Natural killer cell (primary cell): ENCODE measurements around the gene MRPL52. TPM values are rescaled to one million over a fixed set of nuclear protein-coding genes. Genes with fewer than 3 reads are reported as not detected.

Experiments used
- ATAC-seq, 3 donors: fragments of 150-1000 bp in 2 of 3; fragments of 200-7000 bp in 1 of 3; cut with Tn5 transposase; 1 replicate in 1 of 3; 2 replicates in 2 of 3; pipeline ENCODE4 v1.10.0; 2021; ENCODE audit warnings: mild to moderate bottlenecking in 2 of 3, moderate library complexity in 2 of 3
- DNase-seq, 2 donors: peaks; one replicate each; pipeline versions ENCODE4 v3.0.0 to v3.0.0-alpha.2; 2013 to 2021; ENCODE audit warnings: mixed read lengths in 1 of 2
- H3K27ac ChIP-seq: one replicate; pipeline ENCODE4 v1.5.1; 2013; ENCODE audit warnings: mild to moderate bottlenecking, low read length
- H3K27me3 ChIP-seq: one replicate; pipeline ENCODE4 v1.6.1; 2013; ENCODE audit warnings: low read length; ENCODE audit not compliant: control insufficient read depth, insufficient read depth
- H3K36me3 ChIP-seq: one replicate; pipeline ENCODE4 v1.6.1; 2013; ENCODE audit warnings: low read length; ENCODE audit not compliant: control insufficient read depth, insufficient read depth
- H3K4me1 ChIP-seq: one replicate; pipeline ENCODE4 v1.6.1; 2013; ENCODE audit warnings: low read length; ENCODE audit not compliant: control insufficient read depth, insufficient read depth
- H3K4me3 ChIP-seq: one replicate; pipeline ENCODE4 v1.5.1; 2013; ENCODE audit warnings: low read length
- H3K9me3 ChIP-seq: one replicate; pipeline ENCODE4 v1.6.1; 2013; ENCODE audit warnings: low read length; ENCODE audit not compliant: control insufficient read depth, insufficient read depth
- H3K27ac Mint-ChIP-seq, 2 donors: one replicate each; pipeline ENCODE4 v1.8.0; 2022; ENCODE audit warnings: mild to moderate bottlenecking in 2 of 2, mixed read lengths in 2 of 2, moderate library complexity in 1 of 2
- H3K27me3 Mint-ChIP-seq, 2 donors: one replicate each; pipeline ENCODE4 v1.8.0; 2022; ENCODE audit warnings: low read depth in 2 of 2, mixed read lengths in 2 of 2
- H3K36me3 Mint-ChIP-seq: one replicate; pipeline ENCODE4 v1.8.0; 2022; ENCODE audit warnings: mixed read lengths
- H3K4me1 Mint-ChIP-seq, 2 donors: one replicate each; pipeline ENCODE4 v1.8.0; 2022; ENCODE audit warnings: mixed read lengths in 2 of 2
- H3K4me3 Mint-ChIP-seq: one replicate; pipeline ENCODE4 v1.8.0; 2022; ENCODE audit warnings: mild to moderate bottlenecking, moderate library complexity, mixed read lengths
- H3K9me3 Mint-ChIP-seq, 2 donors: one replicate each; pipeline ENCODE4 v1.8.0; 2022; ENCODE audit warnings: mixed read lengths in 2 of 2
- WGBS: methylation state at CpG from one replicate; pipeline ENCODE4 v1.1.7; 2013; ENCODE audit warnings: missing lambda C conversion rate; ENCODE audit not compliant: insufficient coverage; 5-methylcytosine and 5-hydroxymethylcytosine counted together
- intact Hi-C: fragments of 100-400 bp; cut with micrococcal nuclease; formaldehyde crosslinking; loops from one replicate; pipeline ENCODE4 v1.14.2; 2022
- total RNA-seq, 4 donors: library from RNA; stranded (reverse); fragments of 120-200 nt in 1 of 4; gene quantifications; one replicate each; pipeline versions ENCODE4 v1.2.3 to v1.2.4, GENCODE V29; 2013 to 2022
- TF ChIP-seq, protein P1 (sequence below): fragments of 200-600 bp; IDR thresholded peaks from one replicate; pipeline ENCODE4 v1.8.0; 2022; ENCODE audit warnings: antibody characterized with exemption

MRPL52 gene
- total RNA-seq, 3 donors from 2014 or later (not counting 1 experiment from before 2014, with no cell fraction given), result 40.5 to 42.0 (median 41.6) TPM

DNA sequence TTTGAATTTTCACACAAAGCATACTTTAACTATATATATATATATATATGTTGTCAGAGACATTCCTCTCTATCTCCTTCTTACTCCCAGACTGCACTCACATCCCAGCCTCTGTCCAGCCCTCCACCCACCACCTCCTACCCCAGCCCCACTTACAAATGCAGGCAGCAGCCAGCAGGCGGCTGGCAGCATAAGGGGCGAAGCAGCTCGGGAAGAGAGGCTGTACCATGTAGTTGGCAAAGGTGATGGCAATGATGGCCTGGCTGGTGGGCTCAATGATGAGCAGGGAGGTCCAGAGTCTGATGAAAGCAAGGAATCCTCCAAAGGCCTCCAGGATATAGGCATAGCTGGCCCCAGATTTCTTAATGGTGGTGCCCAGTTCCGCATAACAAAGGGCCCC lies 16.9 kb upstream of the MRPL52 start:
- no peak for DNase-seq
- peaks cover 8% of the 10 kb centered on the region in 2 donors for H3K27me3 Mint-ChIP-seq
- WGBS, result 96% methylated on average over 4 of the region's 4 CpGs
- H3K9me3 Mint-ChIP-seq, result no peaks in the 10 kb centered on the region
- peak overlapping the region; percentile 29 for H3K27ac ChIP-seq
- no peak overlapping the region for H3K4me3 Mint-ChIP-seq
- H3K4me1 ChIP-seq, result peaks cover 15% of the 10 kb centered on the region
- H3K9me3 ChIP-seq, result no peaks in the 10 kb centered on the region
- H3K4me3 ChIP-seq, result no peak overlapping the region
- H3K36me3 Mint-ChIP-seq, result no peaks in the 10 kb centered on the region
- intact Hi-C loops, result no loop called here
- H3K27me3 ChIP-seq, result no peaks in the 10 kb centered on the region
- TF ChIP-seq, protein P1, sequence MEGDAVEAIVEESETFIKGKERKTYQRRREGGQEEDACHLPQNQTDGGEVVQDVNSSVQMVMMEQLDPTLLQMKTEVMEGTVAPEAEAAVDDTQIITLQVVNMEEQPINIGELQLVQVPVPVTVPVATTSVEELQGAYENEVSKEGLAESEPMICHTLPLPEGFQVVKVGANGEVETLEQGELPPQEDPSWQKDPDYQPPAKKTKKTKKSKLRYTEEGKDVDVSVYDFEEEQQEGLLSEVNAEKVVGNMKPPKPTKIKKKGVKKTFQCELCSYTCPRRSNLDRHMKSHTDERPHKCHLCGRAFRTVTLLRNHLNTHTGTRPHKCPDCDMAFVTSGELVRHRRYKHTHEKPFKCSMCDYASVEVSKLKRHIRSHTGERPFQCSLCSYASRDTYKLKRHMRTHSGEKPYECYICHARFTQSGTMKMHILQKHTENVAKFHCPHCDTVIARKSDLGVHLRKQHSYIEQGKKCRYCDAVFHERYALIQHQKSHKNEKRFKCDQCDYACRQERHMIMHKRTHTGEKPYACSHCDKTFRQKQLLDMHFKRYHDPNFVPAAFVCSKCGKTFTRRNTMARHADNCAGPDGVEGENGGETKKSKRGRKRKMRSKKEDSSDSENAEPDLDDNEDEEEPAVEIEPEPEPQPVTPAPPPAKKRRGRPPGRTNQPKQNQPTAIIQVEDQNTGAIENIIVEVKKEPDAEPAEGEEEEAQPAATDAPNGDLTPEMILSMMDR, result no peak
- H3K27ac Mint-ChIP-seq, result no peak overlapping the region
- ATAC-seq, result no peak
- H3K4me1 Mint-ChIP-seq, result no peaks in the 10 kb centered on the region
- H3K36me3 ChIP-seq, result no peaks in the 10 kb centered on the region

DNA sequence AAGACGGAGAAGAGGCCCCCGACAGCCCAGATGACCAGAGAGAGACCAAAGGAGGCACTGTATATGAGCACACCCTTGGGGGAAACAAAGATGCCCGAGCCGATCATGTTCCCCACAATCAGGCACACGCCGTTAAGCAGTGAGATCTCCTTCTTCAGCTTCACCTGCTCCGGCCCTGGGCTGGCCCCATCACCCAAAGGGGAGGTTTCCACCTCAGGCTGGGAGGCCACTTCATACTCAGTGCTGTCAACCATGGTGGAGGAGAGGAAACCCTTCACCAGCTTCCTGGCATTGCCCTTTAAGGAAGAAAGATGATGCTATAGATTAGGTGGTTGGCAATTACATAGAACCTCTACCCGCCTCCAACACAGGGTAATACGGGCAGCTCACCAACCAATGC lies 16.5 kb upstream of the MRPL52 start:
- Histone ChIP-seq H3K4me3 (no peak overlapping the region), H3K4me1 (peaks cover 15% of the 10 kb centered on the region), H3K27me3 (no peaks in the 10 kb centered on the region), H3K9me3 (no peaks in the 10 kb centered on the region), H3K36me3 (no peaks in the 10 kb centered on the region), H3K27ac (peak overlapping the region; percentile 29)
- Mint-ChIP-seq H3K27ac (no peak overlapping the region), H3K9me3 (no peaks in the 10 kb centered on the region), H3K36me3 (no peaks in the 10 kb centered on the region), H3K4me3 (no peak overlapping the region), H3K27me3 (peaks cover 8% of the 10 kb centered on the region in 2 donors), H3K4me1 (no peaks in the 10 kb centered on the region)
- ATAC-seq (no peak), DNase-seq (no peak)
- intact Hi-C loops, result no loop called here
- TF ChIP-seq, protein P1, result no peak
- WGBS, result 81% methylated on average over 7 of the region's 9 CpGs

DNA sequence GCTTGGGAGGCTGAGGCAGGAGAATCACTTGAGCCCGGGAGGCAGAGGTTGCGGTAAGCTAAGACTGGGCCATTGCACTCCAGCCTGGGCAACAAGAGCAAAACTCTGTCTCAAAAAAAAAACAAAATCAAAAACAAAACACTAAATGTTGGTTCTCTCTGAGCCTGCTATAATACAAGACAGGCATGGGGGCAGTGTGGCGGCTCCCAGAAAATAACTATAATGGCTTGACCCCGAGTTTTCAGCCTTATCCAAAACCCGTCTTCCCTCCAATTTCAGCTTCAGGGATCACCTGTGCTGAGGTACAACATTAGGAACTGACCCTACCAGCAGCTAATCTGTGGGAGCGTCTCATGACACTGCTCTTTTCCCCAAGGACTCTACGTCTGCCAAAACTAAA lies 15.3 kb upstream of the MRPL52 start:
- H3K27ac Mint-ChIP-seq, result no peak overlapping the region
- H3K36me3 Mint-ChIP-seq, result no peaks in the 10 kb centered on the region
- intact Hi-C loops, result no loop called here
- peaks cover 8 to 12% of the 10 kb centered on the region in 2 donors for H3K27me3 Mint-ChIP-seq
- Histone ChIP-seq H3K4me1 (peaks cover 17% of the 10 kb centered on the region), H3K36me3 (no peaks in the 10 kb centered on the region), H3K4me3 (no peak overlapping the region), H3K27me3 (no peaks in the 10 kb centered on the region), H3K27ac (no peak overlapping the region), H3K9me3 (no peaks in the 10 kb centered on the region)
- no peak overlapping the region for H3K4me3 Mint-ChIP-seq
- TF ChIP-seq, protein P1, result no peak
- DNase-seq (no peak), ATAC-seq (no peak)
- no peaks in the 10 kb centered on the region for H3K4me1 Mint-ChIP-seq
- no peaks in the 10 kb centered on the region for H3K9me3 Mint-ChIP-seq
- 93% methylated on average over 7 of the region's 7 CpGs for WGBS
